ENCODE data around the gene ZNF384. TPM values are rescaled to one million over a fixed set of nuclear protein-coding genes. Genes with fewer than 3 reads are reported as not detected.
A peak's percentile ranks its signal among the peaks of the same experiment; 100 is the strongest.

The ZNF384 gene
- total and polyA plus RNA-seq, 2 experiments from 2014 or later = 20.5 to 35.9 TPM

GRCh38 chr12:6667559-6668210 is 21.5 kb downstream of the ZNF384 start:
- Histone ChIP-seq H2AFZ (no peak overlapping the region), H3K27ac (ENCODE audit: low read depth) (no peak overlapping the region), H3K9me2 (ENCODE audit: insufficient read depth) (peaks cover 4% of the 10 kb centered on the region), H3F3A (replicated peaks; ENCODE audit: low read depth) (peaks cover 4% of the 10 kb centered on the region; the same call in 1 of the 2 replicates), H3K79me2 (replicated peaks; ENCODE audit: insufficient read depth) (no peaks in the 10 kb centered on the region), H3K4me2 (no peak overlapping the region), H3K27me3 (ENCODE audit: insufficient read depth) (no peaks in the 10 kb centered on the region), H3K36me3 (ENCODE audit: insufficient read depth) (peaks cover 32% of the 10 kb centered on the region), H4K20me1 (replicated peaks; ENCODE audit: insufficient read depth) (peaks cover 3% of the 10 kb centered on the region; the same call in 1 of the 2 replicates), H3K4me1 (ENCODE audit: insufficient read depth) (no peaks in the 10 kb centered on the region), H3K4me3 (no peak overlapping the region)
- no peak overlapping the region for H3K4me3 Mint-ChIP-seq
- H3K4me1 Mint-ChIP-seq = no peaks in the 10 kb centered on the region; the same call in 2 of the 3 replicates
- ATAC-seq (peak; percentile 6; the same call in 1 of the 3 replicates), DNase-seq (ENCODE audit: low spot score) (peak; percentile 46)
- TF ChIP-seq CREB1 (CRISPR knock-in tag; IDR thresholded peaks at IDR 0.05; ENCODE audit: low read depth) (no peak), POLR2AphosphoS5 (IDR thresholded peaks at IDR 0.05; ENCODE audit: low read depth) (no peak), ZNF462 (CRISPR knock-in tag; IDR thresholded peaks at IDR 0.05) (no peak), ZNF114 (CRISPR knock-in tag; IDR thresholded peaks at IDR 0.05) (no peak), CTCF (conservative IDR thresholded peaks at IDR 0.05; ENCODE audit: low read depth in 2 of 2) (peak; percentile 20 to 53; a peak in 2 of 4 replicates), ZNF331 (CRISPR knock-in tag; IDR thresholded peaks at IDR 0.05; ENCODE audit: low read depth) (no peak), EZH2phosphoT487 (IDR thresholded peaks at IDR 0.05; ENCODE audit: unreplicated experiment) (no peak)
- no peaks in the 10 kb centered on the region for H3K9me3 Mint-ChIP-seq
- peaks cover 11% of the 10 kb centered on the region for H3K27me3 Mint-ChIP-seq (ENCODE audit: insufficient read depth, low read depth, poor library complexity)
- no peak overlapping the region for H3K27ac Mint-ChIP-seq
- H3K36me3 Mint-ChIP-seq (ENCODE audit: low read depth) = peaks cover 54% of the 10 kb centered on the region

Data from GM23338 (cell line).